Measurements from ENCODE around the gene NTN3. TPM values are rescaled to one million over a fixed set of nuclear protein-coding genes. Genes with fewer than 3 reads are reported as not detected.

The NTN3 gene
- total RNA-seq, 2 experiments from 2014 or later: not detected

DNA sequence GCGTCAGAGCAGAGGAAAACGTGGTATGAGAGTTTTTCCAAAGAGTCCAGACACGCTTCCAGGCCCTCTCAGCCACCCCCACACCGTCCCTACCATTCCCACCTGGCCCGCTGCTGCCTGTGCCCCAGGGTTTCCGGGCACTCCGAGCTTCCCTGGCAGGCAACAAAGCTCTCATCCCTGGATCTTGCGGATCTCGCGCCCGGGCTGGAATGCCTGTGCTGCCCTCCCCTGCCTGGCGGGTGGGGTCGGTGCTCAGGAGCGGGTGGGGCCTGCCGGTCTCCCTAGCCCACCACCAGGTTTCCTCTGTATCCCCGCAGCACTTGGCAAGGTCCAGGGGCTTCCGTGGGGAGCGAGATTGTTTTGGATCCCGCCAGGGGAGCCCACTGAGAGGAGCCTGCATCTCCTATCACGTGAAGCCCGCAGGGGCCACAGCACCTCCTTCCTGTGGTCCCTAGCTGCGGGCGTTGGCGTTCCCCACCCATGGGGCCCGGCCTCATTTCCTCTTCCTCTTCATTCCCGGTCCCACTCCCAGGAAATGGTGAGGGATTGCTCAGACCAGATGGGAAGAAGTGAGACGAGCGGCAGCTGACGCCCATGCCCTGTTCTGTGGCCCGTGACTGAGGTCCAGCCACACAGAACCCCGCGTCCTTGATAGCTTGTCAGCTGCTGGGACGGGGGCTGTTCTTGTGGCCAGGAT, 14.9 kb downstream of the NTN3 start:
- CTCF ChIA-PET: interaction anchor here (5.7 kb wide), 1 partner anchor 15 kb away, joined by 22 read pairs; no protein-coding TSS in a partner anchor
- POLR2A ChIA-PET: no interaction called here

DNA sequence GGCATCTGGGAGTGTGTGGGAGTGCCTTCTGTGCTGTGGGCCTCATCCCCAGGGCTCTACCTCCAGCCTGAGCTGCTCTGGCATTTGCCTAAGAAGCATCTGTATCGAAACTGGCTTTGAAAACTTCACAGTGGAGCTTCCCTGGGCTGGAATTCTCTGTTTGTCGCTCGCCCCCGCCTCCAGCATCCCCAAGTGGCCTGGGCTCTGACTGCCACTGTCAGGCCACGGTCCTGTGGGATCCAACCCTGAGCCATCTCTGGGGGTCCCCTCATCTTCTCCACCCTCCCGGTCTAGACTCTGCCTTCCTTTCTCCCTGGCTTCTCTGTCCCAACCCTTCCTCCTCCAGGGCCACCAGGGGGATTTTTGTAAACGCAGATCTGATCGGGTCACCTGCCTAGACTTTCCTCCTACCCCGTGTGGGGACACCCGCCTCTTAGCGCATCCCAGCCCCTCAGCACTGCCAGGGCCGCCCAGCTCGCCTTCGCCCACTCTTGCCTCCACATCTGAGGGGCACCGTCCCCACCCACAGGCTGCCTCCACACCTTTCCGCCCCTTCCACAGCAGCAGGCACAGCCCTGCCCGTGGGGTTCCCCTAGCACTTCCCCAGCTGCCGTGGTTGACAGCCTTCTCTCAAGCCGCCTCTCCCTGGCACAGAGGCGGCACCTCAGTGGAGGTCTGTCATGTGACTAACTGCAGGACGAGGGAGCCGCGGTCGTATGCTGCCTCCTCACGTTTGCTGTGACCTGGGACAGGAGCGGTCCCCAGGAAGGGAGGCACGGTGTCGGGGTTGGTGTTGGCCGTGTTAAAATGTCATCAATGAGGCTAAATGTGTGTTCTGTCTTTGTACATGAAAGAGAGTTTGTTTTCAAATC, 15.8 kb downstream of the NTN3 start:
- CTCF ChIA-PET: interaction anchor here (0.9 to 5.7 kb wide), 2 partner anchors 10 to 14 kb away, joined by 3 to 22 read pairs; no protein-coding TSS in a partner anchor
- POLR2A ChIA-PET: no interaction called here

DNA sequence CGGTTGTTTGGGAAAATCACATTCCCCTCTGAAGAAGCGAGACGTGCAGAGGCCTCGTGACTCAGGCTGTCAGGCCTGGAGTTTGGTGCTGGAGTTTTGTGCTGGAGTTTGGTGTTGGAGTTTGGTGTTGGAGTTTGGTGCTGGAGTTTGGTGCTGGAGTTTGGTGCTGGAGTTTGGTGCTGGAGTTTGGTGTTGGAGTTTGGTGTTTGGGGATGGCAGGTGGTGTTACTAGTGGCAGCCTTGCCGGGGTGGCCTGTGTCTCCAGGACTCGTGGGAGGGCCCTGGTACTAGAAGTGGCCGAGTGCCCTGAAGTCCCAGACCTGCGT, 16.4 kb downstream of the NTN3 start:
- ChIA-PET POLR2A (no interaction called here), CTCF (interaction anchor here (0.9 to 5.7 kb wide), 3 partner anchors 9 to 65 kb away, joined by 3 to 22 read pairs (median 3); no protein-coding TSS in a partner anchor)

DNA sequence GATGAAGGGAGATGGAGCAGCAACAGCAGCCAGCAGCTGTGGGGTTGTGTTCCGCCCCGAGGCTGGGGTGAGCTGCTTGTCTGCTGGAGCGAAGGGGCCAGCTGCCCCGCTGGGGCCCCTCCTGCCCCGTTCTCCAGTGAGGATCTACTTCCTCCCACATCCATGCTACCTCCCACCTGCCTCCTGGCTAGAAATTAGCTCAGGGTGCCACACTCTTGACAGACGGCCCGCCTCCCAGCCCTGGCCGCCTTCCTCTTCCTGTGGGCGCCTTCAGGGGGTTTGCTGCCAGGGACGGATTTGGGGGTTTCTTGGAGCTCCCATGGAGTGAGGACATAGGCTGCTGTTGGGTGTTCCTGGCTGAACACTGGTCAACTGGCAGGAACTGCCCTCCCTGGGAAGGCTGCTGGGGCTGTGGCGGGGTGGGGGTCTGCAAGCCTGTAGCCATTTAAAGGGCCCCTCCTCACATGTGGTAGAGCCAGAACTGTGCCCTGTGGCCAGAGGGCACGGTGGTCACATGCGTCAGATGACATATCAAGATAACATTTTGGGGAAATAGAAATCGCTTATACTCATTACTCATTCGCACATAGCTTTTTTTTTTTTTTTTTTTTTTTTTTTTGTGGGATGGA, 16.9 kb downstream of the NTN3 start:
- CTCF ChIA-PET: interaction anchor here (0.7 to 1.2 kb wide), 5 partner anchors 11 to 438 kb away, joined by 3 to 7 read pairs (median 4); partner anchors contain the start of gene TBC1D24

DNA sequence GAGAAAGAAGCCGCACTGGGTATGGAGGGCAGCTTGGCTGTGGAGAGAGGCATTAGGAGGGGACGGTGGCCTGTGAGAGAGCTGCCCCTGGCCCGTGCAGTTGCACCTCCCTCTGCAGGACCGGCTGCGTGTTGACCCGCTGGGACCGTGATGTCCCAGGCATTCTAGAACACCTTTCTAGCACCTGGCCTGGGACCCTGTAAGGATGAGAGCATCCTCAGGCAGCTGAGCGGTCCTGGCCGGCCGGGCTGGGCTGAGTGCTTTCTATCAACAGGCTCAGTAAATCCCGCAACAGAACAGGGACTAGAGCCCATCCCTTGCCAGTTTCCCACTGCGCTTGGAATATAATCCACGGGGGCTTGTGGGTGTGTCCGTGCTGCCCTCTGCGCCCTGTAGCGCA, 18.5 kb downstream of the NTN3 start:
- POLR2A ChIA-PET: no interaction called here
- CTCF ChIA-PET: interaction anchor here (1.1 kb wide), 1 partner anchor 11 kb away, joined by 3 read pairs; no protein-coding TSS in a partner anchor

More for the DNA sequence above, 16.9 kb downstream of the NTN3 start:
- POLR2A ChIA-PET: interaction anchor here (0.6 kb wide), 2 partner anchors 219 to 238 kb away, joined by 4 to 6 read pairs; no protein-coding TSS in a partner anchor

DNA sequence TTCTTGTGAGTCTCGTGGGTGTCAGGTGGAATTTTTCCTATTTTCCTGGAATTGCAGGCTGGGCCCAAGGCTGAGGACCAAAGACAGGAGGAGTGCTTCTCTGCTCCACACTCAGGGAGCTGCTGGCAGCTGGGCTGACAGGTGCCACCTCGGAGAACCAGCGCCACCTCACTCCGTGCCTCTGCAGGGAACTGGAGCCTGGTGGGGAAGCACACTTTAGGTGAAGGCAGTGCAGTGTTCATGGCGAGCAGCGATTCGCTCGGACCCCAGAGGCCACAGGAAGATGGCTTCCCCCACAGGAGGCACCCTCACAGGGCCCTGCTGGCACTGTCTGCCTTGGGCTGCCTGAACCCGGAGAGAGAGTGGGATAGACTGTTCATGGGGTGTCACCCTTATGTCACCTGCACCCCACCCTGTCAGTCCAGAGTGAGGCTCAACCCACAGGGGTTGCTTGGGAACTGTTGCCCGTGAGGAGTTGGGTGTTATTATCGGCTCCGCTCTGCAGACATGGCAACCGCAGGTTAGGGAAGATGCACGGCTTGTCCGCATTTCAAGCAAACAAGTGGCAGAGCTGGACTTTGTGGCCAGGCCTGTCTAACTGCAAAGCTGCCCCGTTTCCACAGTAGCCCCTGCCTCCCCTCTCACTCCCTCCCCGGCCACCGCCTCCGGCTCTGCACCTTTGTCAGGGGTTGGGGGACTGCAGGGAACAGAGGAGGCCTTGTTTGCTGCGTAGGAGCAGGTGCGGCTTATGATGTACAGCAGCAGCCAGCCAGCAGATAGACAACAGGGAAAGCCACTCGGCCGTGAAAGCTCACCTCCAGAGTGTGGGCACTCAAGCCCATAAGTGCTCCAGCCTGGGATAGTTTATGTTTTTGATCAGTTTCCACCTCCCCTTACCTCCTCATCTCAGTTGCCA, 19.4 kb downstream of the NTN3 start:
- ChIA-PET POLR2A (no interaction called here), CTCF (interaction anchor here (1.1 kb wide), 1 partner anchor 11 kb away, joined by 3 read pairs; no protein-coding TSS in a partner anchor)

DNA sequence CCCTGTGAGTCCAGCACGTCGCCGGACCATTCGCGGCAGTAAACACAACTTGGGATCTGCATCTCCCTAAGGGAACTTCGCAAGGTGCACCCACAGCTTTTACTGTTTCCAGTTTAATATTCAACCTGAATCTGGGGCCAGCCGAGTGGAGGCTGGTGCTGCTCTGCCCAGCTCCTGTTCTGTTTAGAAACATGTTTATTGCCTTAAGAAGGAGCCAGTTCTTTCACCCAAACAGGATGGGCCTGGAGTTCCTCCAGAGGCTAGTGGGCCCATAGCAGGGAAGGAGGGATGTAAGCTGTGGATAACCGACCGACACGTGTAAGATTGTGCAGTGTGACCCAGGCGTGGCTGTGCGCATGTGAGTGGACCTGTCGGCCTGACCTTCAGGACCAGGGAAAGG, 21.2 kb downstream of the NTN3 start:
- POLR2A ChIA-PET: no interaction called here

DNA sequence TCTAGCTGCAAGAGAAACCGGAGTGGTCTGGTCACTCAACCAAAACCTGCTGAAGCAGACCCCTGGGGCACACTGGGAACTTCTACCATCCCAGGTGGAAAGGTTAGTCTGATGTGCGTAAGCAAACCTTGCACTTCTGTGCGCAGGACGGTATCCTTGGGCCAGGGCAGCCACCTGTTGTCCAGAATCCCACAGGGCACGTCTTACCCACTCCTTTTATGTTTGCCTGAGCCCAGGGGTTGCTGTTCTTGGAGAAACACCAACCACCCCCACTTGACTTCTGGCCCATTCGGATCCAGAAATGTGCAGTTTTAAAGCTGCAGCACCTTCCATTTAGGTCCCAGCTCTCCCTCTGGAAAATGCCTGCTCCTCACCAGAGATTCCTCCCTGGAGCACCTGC, 22.5 kb downstream of the NTN3 start:
- POLR2A ChIA-PET: no interaction called here
- CTCF ChIA-PET: no interaction called here

More for the DNA sequence above, 21.2 kb downstream of the NTN3 start:
- CTCF ChIA-PET: no interaction called here

DNA sequence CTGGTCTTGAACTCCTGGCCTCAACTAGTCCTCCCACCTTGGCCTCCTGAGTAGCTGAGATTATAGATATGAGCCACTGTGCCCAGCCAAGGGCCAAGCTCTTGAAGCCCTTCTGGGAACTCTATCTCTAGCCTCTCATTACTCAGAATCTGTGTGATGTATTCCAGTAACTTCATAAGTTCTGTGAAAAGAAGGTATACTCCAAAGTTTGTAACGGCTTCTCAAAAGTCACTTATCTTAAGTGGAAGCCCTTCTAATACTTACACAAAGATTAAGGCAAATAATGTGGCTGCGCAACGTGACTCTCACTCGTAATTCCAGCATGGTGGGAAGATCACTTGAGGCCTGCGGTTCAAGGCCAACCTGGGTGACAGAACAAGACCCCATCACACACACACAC, 23.5 kb downstream of the NTN3 start:
- ChIA-PET CTCF (interaction anchor here (0.6 kb wide), 1 partner anchor 157 kb away, joined by 3 read pairs; no protein-coding TSS in a partner anchor), POLR2A (no interaction called here)

DNA sequence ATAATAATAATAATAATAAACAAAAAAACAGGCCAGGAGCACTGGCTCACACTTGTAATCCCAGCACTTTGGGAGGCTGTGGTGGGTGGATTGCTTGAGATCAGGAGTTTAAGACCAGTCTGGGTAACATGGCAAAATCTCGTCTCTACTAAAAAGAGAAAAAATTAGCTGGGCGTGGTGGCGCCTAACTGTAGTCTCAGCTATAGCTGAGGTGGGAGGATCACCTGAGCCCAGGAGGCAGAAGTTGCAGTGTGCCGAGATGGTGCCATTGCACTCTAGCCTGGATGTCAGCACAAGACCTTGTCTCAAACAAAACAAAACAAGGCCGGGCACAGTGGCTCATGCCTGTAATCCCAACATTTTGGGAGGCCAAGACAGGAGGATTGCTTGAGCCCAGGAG, 23.9 kb downstream of the NTN3 start:
- ChIA-PET CTCF (no interaction called here), POLR2A (no interaction called here)

DNA sequence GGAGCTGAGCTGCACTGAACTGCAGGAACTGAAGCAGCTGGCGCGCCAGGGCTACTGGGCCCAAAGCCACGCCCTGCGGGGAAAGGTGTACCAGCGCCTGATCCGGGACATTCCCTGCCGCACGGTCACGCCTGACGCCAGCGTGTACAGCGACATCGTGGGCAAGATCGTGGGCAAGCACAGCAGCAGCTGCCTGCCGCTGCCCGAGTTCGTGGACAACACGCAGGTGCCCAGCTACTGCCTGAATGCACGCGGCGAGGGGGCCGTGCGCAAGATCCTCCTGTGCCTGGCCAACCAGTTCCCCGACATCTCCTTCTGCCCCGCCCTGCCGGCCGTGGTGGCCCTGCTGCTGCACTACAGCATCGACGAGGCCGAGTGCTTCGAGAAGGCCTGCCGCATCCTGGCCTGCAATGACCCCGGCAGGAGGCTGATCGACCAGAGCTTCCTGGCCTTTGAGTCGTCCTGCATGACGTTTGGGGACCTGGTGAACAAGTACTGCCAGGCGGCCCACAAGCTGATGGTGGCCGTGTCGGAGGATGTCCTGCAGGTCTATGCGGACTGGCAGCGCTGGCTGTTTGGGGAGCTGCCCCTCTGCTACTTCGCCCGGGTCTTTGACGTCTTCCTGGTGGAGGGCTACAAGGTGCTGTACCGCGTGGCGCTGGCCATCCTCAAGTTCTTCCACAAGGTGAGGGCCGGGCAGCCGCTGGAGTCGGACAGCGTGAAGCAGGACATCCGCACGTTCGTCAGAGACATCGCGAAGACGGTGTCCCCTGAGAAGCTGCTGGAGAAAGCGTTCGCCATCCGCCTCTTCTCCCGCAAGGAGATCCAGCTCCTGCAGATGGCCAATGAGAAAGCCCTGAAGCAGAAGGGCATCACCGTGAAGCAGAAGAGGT, 25.4 kb downstream of the NTN3 start:
- POLR2A ChIA-PET: no interaction called here
- CTCF ChIA-PET: interaction anchor here (0.6 to 0.7 kb wide), 2 partner anchors 9 to 474 kb away, joined by 3 read pairs; no protein-coding TSS in a partner anchor

DNA sequence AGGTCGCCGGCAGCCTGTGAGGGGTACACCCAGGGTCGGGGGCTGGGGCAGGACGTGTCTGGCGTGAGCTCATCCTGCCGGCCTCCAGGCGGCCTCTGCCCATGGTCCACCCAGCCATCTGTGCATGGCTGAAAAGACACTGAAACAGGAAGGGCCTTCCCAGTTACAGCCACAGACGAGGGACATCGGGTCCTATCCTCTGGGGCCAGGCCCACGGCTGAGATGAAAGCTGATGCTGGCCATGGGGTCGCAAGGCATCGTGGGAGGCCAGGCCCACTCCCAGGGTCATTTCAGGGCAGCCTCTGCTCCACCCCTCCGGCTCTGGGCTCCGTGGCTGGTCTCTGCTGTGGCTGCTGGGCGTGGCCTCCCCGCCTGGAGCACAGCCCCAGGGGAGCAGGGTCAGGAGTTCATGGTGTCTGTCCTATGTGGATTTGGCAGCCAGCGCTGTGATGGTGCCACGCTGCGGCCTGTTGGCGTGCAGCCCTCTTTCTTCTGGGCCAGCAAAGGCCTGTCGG, 26.1 kb downstream of the NTN3 start:
- POLR2A ChIA-PET: no interaction called here
- CTCF ChIA-PET: interaction anchor here (0.6 to 0.7 kb wide), 2 partner anchors 10 to 475 kb away, joined by 3 read pairs; no protein-coding TSS in a partner anchor

DNA sequence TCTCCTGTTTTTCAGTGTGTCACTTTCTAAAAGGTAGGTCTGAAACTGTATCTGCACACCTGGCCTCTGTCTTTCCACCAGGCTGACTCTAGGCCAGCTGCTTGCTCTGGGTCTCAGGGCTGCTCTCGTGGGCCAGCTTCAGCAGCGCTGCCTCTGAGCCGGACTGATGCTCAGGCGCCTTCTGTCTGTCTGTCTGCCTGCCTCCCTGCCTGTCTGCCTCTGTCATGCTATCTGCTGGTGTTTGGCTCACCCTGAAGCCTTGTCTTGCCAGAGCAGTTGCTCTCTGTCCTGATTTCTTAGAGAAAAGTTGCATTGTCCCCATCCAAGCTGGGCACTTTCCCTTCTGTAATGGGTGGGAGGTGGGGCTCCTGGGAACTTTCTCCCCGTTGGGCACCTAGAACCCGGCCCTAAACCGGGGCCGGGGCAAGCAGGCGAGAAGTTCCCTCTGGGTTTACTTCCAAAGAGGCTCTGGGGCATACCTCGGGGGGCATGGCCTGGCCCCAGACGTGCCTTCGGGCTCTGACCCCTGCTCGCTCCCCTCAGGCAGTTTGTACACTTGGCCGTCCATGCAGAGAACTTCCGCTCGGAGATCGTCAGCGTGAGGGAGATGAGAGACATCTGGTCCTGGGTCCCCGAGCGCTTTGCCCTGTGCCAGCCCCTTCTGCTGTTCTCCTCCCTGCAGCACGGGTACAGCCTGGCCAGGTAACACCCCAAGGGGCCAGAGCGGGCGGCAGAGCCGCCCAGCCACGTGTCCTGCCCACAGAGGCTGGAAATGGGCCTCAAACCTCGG, 26.8 kb downstream of the NTN3 start:
- ChIA-PET POLR2A (no interaction called here), CTCF (no interaction called here)

DNA sequence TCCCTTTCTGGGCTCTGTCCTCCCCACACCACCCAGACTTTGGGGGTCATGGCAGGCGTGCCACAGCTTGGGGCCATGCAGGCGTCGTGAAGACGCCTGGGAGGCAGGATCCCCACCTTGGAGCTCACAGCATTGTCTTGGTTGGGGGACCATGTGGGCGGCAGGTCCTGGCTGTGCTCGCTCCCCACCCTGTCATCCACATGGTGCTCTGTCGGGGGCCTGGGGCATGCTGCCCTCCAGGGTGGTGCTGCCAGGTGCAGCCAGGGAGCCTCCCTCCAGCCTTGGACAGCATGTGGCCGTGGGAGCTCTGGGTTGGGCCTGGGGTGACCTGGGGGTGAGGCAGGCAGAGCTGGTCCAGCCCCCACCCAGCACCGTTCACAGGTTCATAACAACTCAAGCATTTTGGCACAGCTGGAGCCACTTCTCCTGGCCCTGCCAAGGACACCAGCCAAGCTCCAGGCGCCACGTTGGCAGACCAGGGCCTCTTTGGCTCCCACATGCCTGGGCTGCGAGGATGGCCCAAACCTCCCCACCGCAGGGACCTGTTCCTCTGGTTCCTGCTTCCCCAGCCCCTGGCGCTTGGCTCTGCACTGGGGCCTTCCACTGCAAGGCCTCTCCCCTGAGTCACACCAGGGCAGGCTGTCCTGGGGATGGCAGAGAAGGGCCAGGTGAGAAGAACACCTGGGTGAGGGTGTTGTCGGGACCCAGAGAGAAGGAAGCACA, 27.6 kb downstream of the NTN3 start:
- ChIA-PET CTCF (no interaction called here), POLR2A (no interaction called here)

DNA sequence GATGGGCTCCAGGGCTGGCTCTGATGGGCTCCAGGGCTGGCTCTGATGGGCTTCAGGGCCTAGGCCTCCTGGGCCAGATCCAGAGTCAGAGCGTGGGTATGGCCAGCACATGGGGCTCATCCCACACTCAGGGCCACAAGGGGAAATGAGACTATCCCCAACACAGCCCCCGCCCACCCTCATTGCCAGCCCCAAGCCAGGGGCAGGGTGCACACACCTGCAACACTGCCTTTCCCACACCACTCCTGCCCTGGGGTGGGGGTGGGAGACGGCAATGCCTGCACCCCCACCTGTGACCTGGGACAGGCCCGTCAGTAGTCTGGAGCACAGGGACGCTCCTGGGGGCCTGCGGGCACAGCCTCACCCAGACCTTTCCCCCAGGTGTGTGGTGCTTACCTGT, 28.4 kb downstream of the NTN3 start:
- ChIA-PET POLR2A (no interaction called here), CTCF (interaction anchor here (2.8 kb wide), 1 partner anchor 15 kb away, joined by 22 read pairs; no protein-coding TSS in a partner anchor)

DNA sequence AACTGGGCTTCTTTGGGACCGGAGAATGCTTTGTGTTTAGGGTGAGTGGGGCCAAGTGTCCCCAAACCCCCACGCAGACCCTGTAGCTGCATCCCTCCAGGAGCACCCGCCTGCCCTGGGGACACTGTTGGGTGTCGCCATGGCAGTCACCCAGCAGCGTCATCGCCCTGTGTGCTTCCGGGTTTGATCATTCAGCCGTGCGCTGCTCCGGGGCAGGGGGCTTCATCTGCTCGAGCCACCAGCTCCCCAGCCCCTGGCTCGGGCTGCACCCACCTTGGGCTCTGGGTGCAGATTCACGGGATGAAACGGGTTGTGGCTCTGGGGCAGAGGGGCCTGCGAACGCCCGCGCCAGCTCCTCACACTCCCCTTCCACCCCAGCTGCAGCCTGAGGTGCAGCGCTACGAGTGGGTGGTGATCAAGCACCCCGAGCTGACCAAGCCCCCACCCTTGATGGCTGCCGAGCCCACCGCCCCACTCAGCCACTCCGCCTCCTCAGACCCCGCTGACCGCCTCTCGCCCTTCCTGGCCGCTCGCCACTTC, 28.9 kb downstream of the NTN3 start:
- CTCF ChIA-PET: interaction anchor here (1.0 to 2.8 kb wide), 4 partner anchors 15 to 160 kb away, joined by 3 to 22 read pairs (median 4); partner anchors contain the start of gene ABCA3
- POLR2A ChIA-PET: no interaction called here
